Kidney (tissue), 22 donors: ENCODE measurements around the gene TFF1. TPM values are rescaled to one million over a fixed set of nuclear protein-coding genes. Genes with fewer than 3 reads are reported as not detected.

Experiments used
- DNase-seq, 5 donors: peaks; one replicate each; pipeline ENCODE4 v3.0.0-alpha.2; 2013 to 2020
- FAIRE-seq: peaks from 2 replicates; lab custom pipeline; 2012; peaks lifted over from hg19 to GRCh38; lab: Jason Lieb, UNC
- H3K27ac ChIP-seq, 2 donors: one replicate each; pipeline ENCODE4 v1.7.0; 2013; ENCODE audit warnings: low read depth in 2 of 2, low read length in 2 of 2, inconsistent platforms in 1 of 2
- H3K27me3 ChIP-seq: one replicate; pipeline ENCODE4 v1.7.1; 2013; ENCODE audit warnings: low read length, inconsistent platforms; ENCODE audit not compliant: control insufficient read depth, insufficient read depth
- H3K36me3 ChIP-seq, 3 donors: one replicate each; pipeline versions ENCODE4 v1.7.0 to v1.7.1; 2013; ENCODE audit warnings: low read length in 3 of 3, control low read depth in 1 of 3, inconsistent platforms in 1 of 3; ENCODE audit not compliant: insufficient read depth in 3 of 3, control insufficient read depth in 2 of 3
- H3K4me1 ChIP-seq, 3 donors: one replicate each; pipeline versions ENCODE4 v1.7.0 to v1.7.1; 2013; ENCODE audit warnings: low read length in 3 of 3, inconsistent platforms in 1 of 3, low read depth in 1 of 3; ENCODE audit not compliant: control insufficient read depth in 2 of 3, insufficient read depth in 2 of 3
- H3K4me3 ChIP-seq, 3 donors: one replicate each; pipeline versions ENCODE4 v1.7.0 to v1.8.1; 2013; ENCODE audit warnings: low read length in 3 of 3, control low read depth in 1 of 3, inconsistent platforms in 1 of 3
- H3K9ac ChIP-seq, 3 donors: one replicate each; pipeline versions ENCODE4 v1.7.0 to v1.7.1; 2013; ENCODE audit warnings: low read length in 3 of 3, control low read depth in 1 of 3, inconsistent platforms in 1 of 3
- H3K9me3 ChIP-seq, 3 donors: one replicate each; pipeline versions ENCODE4 v1.7.0 to v1.7.1; 2013; ENCODE audit warnings: low read length in 3 of 3, control low read depth in 1 of 3, inconsistent platforms in 1 of 3; ENCODE audit not compliant: control insufficient read depth in 2 of 3, insufficient read depth in 1 of 3
- CTCF ChIP-seq: IDR thresholded peaks from 3 replicates; pipeline ENCODE4 v1.5.1; 2012; ENCODE audit warnings: mild to moderate bottlenecking, moderate library complexity, borderline replicate concordance; ENCODE audit not compliant: insufficient read depth; ENCODE audit errors: extremely low read depth
- intact Hi-C: fragments of 100-400 bp; cut with DNase I; formaldehyde crosslinking; loops from one replicate; pipeline ENCODE4 v1.11.1; 2022
- long read RNA-seq, 10 donors: library from polyadenylated mRNA in 1 of 10; unstranded in 1 of 10; transcript quantifications; one replicate each; pipeline ENCODE4 v2.0.0 and lab custom pipeline, GENCODE V29; 2021 to 2026
- polyA plus RNA-seq: library from polyadenylated mRNA; stranded (reverse); fragments of 350-450 nt; fragmentation: Illumina TruSeq; extraction: RNeasy Lipid Tissue Mini Kit (QIAGEN cat#74804); gene quantifications from one replicate; pipeline ENCODE4 v1.2.3, GENCODE V29; 2014; ENCODE audit warnings: low read depth, low replicate concordance; ENCODE audit not compliant: insufficient read depth
- total RNA-seq: library from RNA; stranded (reverse); fragmentation: NEBNext Ultra II Directional; extraction: Animal tissue kit (Norgen Biotek cat#: 25700); gene quantifications from one replicate; pipeline ENCODE4 v1.2.1, GENCODE V29; 2021
- donor health status: control.
- donor health status: control.
- donor health status: control.
- donor health status: control.
- donor health status: control.
- donor health status: DM: yes; HTN: yes; CAD: no.
- donor health status: Normal renal cell carcinoma (clear cell type).

Gene TFF1
- total RNA-seq (not detected), polyA plus RNA-seq (not detected)
- long read RNA-seq, donor 1 = 0 reads
- long read RNA-seq, donor 2 = 0 reads
- long read RNA-seq, donor 3 = 0 reads
- long read RNA-seq, donor 4 = 0 reads
- long read RNA-seq, donor 5 = 0 reads
- long read RNA-seq, donor 6 = 0 reads
- long read RNA-seq, donor 7 = 0 reads
- long read RNA-seq, donor 8 = 0 reads
- long read RNA-seq, donor 9 = 0 reads
- long read RNA-seq, donor 10 = 0 reads

DNA sequence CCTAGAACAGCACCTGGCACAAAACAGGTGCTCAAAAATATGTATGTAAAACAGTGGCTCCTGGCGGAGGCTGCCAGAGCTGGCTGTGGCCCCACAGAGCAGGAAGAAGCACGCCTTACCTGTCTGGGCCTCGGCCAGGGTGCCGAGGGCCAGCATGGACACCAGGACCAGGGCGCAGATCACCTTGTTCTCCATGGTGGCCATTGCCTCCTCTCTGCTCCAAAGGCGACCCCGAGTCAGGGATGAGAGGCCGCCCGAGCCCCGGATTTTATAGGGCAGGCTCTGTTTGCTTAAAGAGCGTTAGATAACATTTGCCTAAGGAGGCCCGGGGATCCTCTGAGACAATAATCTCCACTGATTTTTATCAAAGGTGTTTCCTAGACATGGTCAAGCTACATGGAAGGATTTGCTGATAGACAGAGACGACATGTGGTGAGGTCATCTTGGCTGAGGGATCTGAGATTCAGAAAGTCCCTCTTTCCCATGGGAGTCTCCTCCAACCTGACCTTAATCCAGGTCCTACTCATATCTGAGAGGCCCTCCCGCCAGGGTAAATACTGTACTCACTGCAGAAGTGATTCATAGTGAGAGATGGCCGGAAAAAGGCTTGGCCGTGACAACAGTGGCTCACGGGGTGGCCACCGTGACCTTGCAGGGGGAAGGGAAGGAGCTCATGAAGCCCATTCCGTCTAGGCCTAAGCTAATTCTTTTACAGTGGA is at the start of gene TFF1:
Gene TFF1 (minus strand): TSS at position 244 of the 719 bp plus-strand sequence. CDS start 40 bp downstream, at position 204.
- no peaks in the 10 kb centered on the region for H3K27me3 ChIP-seq
- no peak within 1 kb of the TSS for H3K4me3 ChIP-seq
- no peaks in the 10 kb centered on the region for H3K9me3 ChIP-seq
- no peak for TF ChIP-seq CTCF
- no peak within 1 kb of the TSS for H3K27ac ChIP-seq
- no peaks in the 10 kb centered on the region for H3K4me1 ChIP-seq
- no peak within 1 kb of the TSS for H3K9ac ChIP-seq
- DNase-seq (no peak), FAIRE-seq (no peak)
- intact Hi-C loops = no loop called here
- H3K36me3 ChIP-seq = no peaks in the 10 kb centered on the region

GRCh38 chr21:42414928-42415769 is 48.8 kb upstream of the TFF1 start:
- FAIRE-seq = no peak
- intact Hi-C loops = no loop called here

DNA sequence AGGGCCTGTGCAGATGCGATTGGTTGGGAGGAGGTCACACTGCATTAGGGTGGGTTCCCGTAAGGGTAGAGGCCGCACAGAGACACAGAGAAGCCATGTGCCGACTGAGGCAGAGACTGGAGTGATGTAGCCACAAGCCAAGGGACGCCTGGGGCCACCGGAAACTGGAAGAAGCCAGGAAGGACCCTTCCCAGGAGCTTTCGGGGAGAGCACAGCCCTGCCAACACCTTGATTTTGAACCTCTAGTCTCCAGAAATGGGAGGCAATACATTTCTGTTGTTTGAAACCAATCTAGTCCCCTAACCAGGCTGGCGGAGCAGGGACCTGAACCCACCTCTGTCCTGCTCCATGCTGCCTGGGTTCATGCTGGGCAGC is 48.2 kb upstream of the TFF1 start:
- TF ChIP-seq CTCF = no peak
- Histone ChIP-seq H3K27ac (no peak overlapping the region), H3K4me3 (no peak overlapping the region), H3K36me3 (no peaks in the 10 kb centered on the region), H3K9me3 (no peaks in the 10 kb centered on the region), H3K4me1 (no peaks in the 10 kb centered on the region), H3K9ac (no peak overlapping the region), H3K27me3 (no peaks in the 10 kb centered on the region)
- FAIRE-seq (no peak), DNase-seq (no peak)
- intact Hi-C loops = no loop called here

More at GRCh38 chr21:42414928-42415769, 48.8 kb upstream of the TFF1 start:
- no peaks in the 10 kb centered on the region for H3K36me3 ChIP-seq
- H3K9me3 ChIP-seq = no peaks in the 10 kb centered on the region
- H3K27me3 ChIP-seq = no peaks in the 10 kb centered on the region
- H3K4me3 ChIP-seq = no peak overlapping the region
- no peaks in the 10 kb centered on the region for H3K4me1 ChIP-seq
- peak in 2 of 5 donors; percentile 14 to 83 for DNase-seq
- no peak overlapping the region for H3K9ac ChIP-seq
- no peak overlapping the region for H3K27ac ChIP-seq
- no peak for TF ChIP-seq CTCF
